ENCODE data around the gene LRP1B. TPM values are rescaled to one million over a fixed set of nuclear protein-coding genes. Genes with fewer than 3 reads are reported as not detected.
A peak's percentile ranks its signal among the peaks of the same experiment; 100 is the strongest.

LRP1B gene
- total and polyA plus RNA-seq, 2 of the 8 experiments (the other 6 are each of a cell fraction or from before 2014, with no cell fraction given): 0.03 TPM; not detected in 1

DNA sequence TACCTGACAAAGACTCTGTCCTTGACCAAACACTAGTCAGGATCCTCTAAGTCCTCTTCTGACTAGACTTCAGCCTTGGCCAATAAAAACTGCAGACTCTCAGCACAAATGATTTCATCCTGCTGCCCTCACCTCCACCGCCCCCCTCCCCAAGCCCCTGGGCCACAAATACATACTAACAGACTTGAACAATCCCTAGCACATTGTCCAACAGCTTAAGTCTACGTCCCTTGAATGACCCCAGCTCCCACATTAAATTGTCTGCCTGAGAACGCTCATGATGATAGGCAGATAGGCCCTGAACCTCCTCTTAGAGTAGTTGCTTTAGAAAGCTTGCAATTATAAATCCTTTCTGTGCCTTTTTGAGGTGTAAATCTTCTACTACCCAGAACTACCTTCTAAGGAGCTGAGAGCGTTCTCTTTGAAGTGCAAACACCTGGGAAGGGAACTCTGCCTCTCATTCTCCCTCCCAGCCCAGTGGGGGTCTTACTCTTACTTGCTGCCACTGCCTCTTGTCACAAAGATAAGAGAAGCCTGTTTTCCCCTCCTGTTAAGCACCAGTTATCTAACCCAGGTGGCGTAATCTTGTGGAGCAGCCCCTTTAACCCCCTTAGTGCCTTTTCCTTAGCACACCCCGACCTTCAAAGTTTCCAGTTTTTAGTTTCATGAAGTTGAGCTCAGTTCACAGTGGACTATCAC, 1225.6 kb downstream of the LRP1B start (continued):
- TF ChIP-seq CHD7 (IDR thresholded peaks at IDR 0.05; ENCODE audit: insufficient replicate concordance, low read length) (peak; percentile 79), GTF2F1 (IDR thresholded peaks at IDR 0.05; ENCODE audit: borderline replicate concordance, low read depth, low read length) (no peak), CBX8 (IDR thresholded peaks at IDR 0.05; ENCODE audit: borderline replicate concordance, low read depth, low read length) (no peak), SP2 (IDR thresholded peaks at IDR 0.05; ENCODE audit: low read length) (no peak), NANOG (IDR thresholded peaks at IDR 0.05; ENCODE audit: insufficient read depth, low read depth, low read length, poor library complexity, severe bottlenecking) (peak; percentile 64), BCL11A (IDR thresholded peaks at IDR 0.05; ENCODE audit: low read depth in 2 of 2, low read length in 2 of 2) (no peak), E2F6 (IDR thresholded peaks at IDR 0.05) (no peak), KDM4A (IDR thresholded peaks at IDR 0.05; ENCODE audit: low read depth, low read length, severe bottlenecking) (no peak)

Data from H1 (cell line).